ENCODE measurements around the gene ZMIZ1. TPM values are rescaled to one million over a fixed set of nuclear protein-coding genes. Genes with fewer than 3 reads are reported as not detected.
A peak's percentile ranks its signal among the peaks of the same experiment; 100 is the strongest.

ZMIZ1 gene
- total RNA-seq, 2 experiments from 2014 or later = 14.6 to 15.5 TPM

GRCh38 chr10:79318369-79318768 lies 249.6 kb downstream of the ZMIZ1 start:
- TF ChIP-seq CTCF (IDR thresholded peaks at IDR 0.05) = no peak
- ATAC-seq (ENCODE audit: poor library complexity) = no peak
- Histone ChIP-seq H3K27me3 (ENCODE audit: control insufficient read depth in 1 of 2, insufficient read depth in 2 of 2, low read length in 2 of 2) (no peaks in the 10 kb centered on the region), H3K27ac (ENCODE audit: low read depth in 1 of 2, low read length in 2 of 2) (no peak overlapping the region), H3K4me1 (ENCODE audit: insufficient read depth, low read length) (peaks cover 73% of the 10 kb centered on the region), H3K9me3 (ENCODE audit: control insufficient read depth in 1 of 2, insufficient read depth in 1 of 2, low read length in 2 of 2) (peaks cover 0 to 4% of the 10 kb centered on the region in 2 experiments), H3K36me3 (ENCODE audit: insufficient read depth, low read length) (no peaks in the 10 kb centered on the region), H3K4me3 (ENCODE audit: low read length) (no peak overlapping the region)
- peak overlapping the region; percentile 1 for H3K4me3 Mint-ChIP-seq
- no peaks in the 10 kb centered on the region for H3K9me3 Mint-ChIP-seq
- no peak for DNase-seq
- intact Hi-C loops (cut with DNase I, micrococcal nuclease) = no loop called here
- H3K36me3 Mint-ChIP-seq (ENCODE audit: low read depth) = peaks cover 12% of the 10 kb centered on the region
- ChIA-PET CTCF (no interaction called here), POLR2A (interaction anchor here (1.0 to 1.9 kb wide), 7 partner anchors 11 to 1290 kb away, joined by 3 to 13 read pairs (median 3); partner anchors contain the start of gene PPIF)
- peak overlapping the region; percentile 90 for H3K27ac Mint-ChIP-seq
- peaks cover 6% of the 10 kb centered on the region for H3K27me3 Mint-ChIP-seq
- peaks cover 78% of the 10 kb centered on the region for H3K4me1 Mint-ChIP-seq (ENCODE audit: low read depth)

- Mint-ChIP-seq H3K36me3 (ENCODE audit: low read depth) (peaks cover 6% of the 10 kb centered on the region), H3K27me3 (peaks cover 6% of the 10 kb centered on the region), H3K4me1 (ENCODE audit: low read depth) (peaks cover 86% of the 10 kb centered on the region), H3K4me3 (no peak overlapping the region), H3K9me3 (no peaks in the 10 kb centered on the region), H3K27ac (peak overlapping the region; percentile 90)
- intact Hi-C loops (cut with DNase I, micrococcal nuclease) = no loop called here
- Histone ChIP-seq H3K27me3 (ENCODE audit: control insufficient read depth in 1 of 2, insufficient read depth in 2 of 2, low read length in 2 of 2) (no peaks in the 10 kb centered on the region), H3K9me3 (ENCODE audit: control insufficient read depth in 1 of 2, insufficient read depth in 1 of 2, low read length in 2 of 2) (peaks cover 0 to 4% of the 10 kb centered on the region in 2 experiments), H3K27ac (ENCODE audit: low read depth in 1 of 2, low read length in 2 of 2) (no peak overlapping the region), H3K4me3 (ENCODE audit: low read length) (no peak overlapping the region), H3K4me1 (ENCODE audit: insufficient read depth, low read length) (peaks cover 82% of the 10 kb centered on the region), H3K36me3 (ENCODE audit: insufficient read depth, low read length) (no peaks in the 10 kb centered on the region)
- DNase-seq (no peak), ATAC-seq (ENCODE audit: poor library complexity) (no peak)
- ChIA-PET CTCF (no interaction called here), POLR2A (interaction anchor here (1.5 to 1.6 kb wide), 2 partner anchors 26 to 29 kb away, joined by 3 to 13 read pairs; partner anchors contain the start of gene PPIF)
- TF ChIP-seq CTCF (IDR thresholded peaks at IDR 0.05) = no peak
Measured at GRCh38 chr10:79319115-79319771, 250.5 kb downstream of the ZMIZ1 start.

GRCh38 chr10:79320316-79320715 lies 251.6 kb downstream of the ZMIZ1 start:
- intact Hi-C loops (cut with DNase I, micrococcal nuclease) = loop anchor here (10.0 kb wide), 2 partner anchors 76 to 256 kb away; partner anchors contain the start of gene ZMIZ1 (in 1 of the 2)
- no peak for ATAC-seq (ENCODE audit: poor library complexity)
- Histone ChIP-seq H3K36me3 (ENCODE audit: insufficient read depth, low read length) (no peaks in the 10 kb centered on the region), H3K27ac (ENCODE audit: low read depth in 1 of 2, low read length in 2 of 2) (no peak overlapping the region), H3K4me3 (ENCODE audit: low read length) (no peak overlapping the region), H3K4me1 (ENCODE audit: insufficient read depth, low read length) (peaks cover 86% of the 10 kb centered on the region), H3K9me3 (ENCODE audit: control insufficient read depth in 1 of 2, insufficient read depth in 1 of 2, low read length in 2 of 2) (peaks cover 0 to 4% of the 10 kb centered on the region in 2 experiments), H3K27me3 (ENCODE audit: control insufficient read depth in 1 of 2, insufficient read depth in 2 of 2, low read length in 2 of 2) (no peaks in the 10 kb centered on the region)
- H3K27ac Mint-ChIP-seq = peak overlapping the region; percentile 46
- no peak for TF ChIP-seq CTCF (IDR thresholded peaks at IDR 0.05)
- peaks cover 96% of the 10 kb centered on the region for H3K4me1 Mint-ChIP-seq (ENCODE audit: low read depth)
- no peak overlapping the region for H3K4me3 Mint-ChIP-seq
- ChIA-PET POLR2A (no interaction called here), CTCF (no interaction called here)
- H3K9me3 Mint-ChIP-seq = no peaks in the 10 kb centered on the region
- H3K36me3 Mint-ChIP-seq (ENCODE audit: low read depth) = peaks cover 6% of the 10 kb centered on the region
- DNase-seq = no peak
- peaks cover 6% of the 10 kb centered on the region for H3K27me3 Mint-ChIP-seq

Data from CD4-positive, alpha-beta T cell (primary cell).